Placental pericyte (primary cell): ENCODE data around the gene GAMT. TPM values are rescaled to one million over a fixed set of nuclear protein-coding genes. Genes with fewer than 3 reads are reported as not detected.

Experiments
- total RNA-seq: library from RNA; depleted of rRNA; stranded (reverse); fragments of >200 nt; gene quantifications from 2 replicates; pipeline ENCODE4 v1.2.3, GENCODE V29; 2012

GAMT gene
- 35.0 and 41.1 TPM in 2 replicates for total RNA-seq

GRCh38 chr19:1401138-1401888 is at the start of gene GAMT:
GAMT (minus strand) TSS chr19:1401542; CDS start chr19:1401476, 66 bp downstream.

DNA sequence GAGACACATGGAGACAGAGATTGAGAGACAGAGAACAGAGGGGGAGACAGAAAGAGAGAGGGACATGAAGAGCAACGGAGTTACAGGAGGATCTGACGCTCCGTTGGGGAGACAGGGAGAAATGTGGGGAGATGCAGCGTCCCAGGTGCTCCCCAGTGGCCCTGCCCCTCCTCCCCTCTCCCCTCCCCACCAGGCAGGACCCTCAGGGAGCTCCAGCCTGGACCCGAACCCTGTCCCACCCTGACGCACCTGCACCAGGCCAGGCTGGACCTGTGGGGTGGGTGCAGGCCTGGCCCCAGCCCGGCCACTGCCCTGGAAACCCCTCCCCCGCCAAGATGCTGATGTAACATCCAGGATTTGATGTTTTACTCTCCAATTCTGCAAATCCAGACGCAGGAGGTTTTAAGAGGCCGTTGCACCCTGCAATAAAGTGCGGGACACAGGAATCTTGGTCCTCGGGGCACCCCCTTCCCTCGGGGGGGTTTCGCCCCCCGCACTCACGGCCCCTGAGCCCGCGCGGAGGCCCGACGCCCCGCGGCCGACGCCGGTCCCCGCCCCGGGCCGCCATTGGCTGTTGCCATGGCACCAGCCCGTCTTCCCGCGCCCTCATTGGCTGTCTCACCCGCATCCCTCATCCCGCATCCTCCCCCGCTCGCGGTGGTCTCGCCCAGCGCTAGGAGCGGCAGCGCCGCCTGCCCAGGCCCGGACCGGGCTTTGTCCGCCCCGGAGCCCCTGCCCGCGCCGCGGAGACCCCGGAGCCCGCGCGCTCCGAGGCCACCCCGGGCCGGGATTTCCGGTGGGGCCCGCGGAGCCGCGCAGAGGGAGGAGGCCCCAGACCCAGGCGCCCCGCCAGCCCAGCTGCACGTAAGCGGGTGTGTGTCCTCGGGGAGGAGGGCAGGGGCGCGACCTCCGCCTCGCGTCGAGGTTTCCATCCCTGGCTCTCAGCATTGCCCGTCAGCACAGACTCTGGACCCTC is 48.4 kb upstream of the GAMT start, which contains the start of gene APC2:
TSS of gene APC2 (plus strand) at position 655 of the 976 bp plus-strand sequence. CDS start 2,881 bp downstream, outside the sequence.

DNA sequence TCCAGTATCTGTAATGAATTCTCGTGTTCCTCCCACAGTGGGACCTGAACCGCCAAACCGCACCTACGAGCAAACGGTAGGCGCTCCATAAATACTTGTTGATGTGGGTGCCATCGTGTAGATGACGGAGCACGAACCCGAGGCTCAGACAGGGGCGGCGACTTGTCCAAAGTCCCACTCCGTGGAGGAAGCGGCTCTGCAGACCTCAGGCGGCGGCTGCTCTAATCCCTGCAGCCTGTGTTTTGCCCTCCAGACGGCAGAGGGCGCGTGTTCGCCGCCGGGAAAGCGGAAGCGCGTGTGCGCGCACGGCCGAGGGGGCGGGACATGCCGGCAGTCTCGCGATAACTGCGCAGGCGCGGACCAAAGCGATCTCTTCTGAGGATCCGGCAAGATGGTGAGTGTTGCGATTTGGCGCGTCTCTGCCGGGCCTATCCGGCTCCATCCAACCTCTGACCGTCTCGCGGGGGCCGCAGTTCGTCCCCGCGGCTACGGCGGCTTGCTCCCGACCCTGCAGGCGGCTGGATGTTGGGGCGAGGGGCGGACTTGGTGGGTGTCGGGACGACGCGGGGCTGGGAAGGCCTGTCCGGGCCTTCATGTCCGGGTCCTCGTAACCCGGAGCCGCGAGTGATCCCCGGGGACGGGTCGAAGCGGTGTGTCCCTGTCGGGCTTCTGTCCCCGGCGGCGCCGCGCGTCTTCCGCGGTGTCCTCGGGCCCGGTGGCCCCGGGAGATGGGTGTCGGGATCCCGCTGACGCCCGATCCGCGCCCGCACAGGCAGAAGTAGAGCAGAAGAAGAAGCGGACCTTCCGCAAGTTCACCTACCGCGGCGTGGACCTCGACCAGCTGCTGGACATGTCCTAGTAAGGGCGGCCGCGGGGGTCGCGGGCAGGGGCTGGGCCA is 36.9 kb upstream of the GAMT start, which contains the start of gene RPS15:
TSS of gene RPS15 (plus strand) at position 362 of the 898 bp plus-strand sequence. CDS start at position 392, 30 bp downstream.

DNA sequence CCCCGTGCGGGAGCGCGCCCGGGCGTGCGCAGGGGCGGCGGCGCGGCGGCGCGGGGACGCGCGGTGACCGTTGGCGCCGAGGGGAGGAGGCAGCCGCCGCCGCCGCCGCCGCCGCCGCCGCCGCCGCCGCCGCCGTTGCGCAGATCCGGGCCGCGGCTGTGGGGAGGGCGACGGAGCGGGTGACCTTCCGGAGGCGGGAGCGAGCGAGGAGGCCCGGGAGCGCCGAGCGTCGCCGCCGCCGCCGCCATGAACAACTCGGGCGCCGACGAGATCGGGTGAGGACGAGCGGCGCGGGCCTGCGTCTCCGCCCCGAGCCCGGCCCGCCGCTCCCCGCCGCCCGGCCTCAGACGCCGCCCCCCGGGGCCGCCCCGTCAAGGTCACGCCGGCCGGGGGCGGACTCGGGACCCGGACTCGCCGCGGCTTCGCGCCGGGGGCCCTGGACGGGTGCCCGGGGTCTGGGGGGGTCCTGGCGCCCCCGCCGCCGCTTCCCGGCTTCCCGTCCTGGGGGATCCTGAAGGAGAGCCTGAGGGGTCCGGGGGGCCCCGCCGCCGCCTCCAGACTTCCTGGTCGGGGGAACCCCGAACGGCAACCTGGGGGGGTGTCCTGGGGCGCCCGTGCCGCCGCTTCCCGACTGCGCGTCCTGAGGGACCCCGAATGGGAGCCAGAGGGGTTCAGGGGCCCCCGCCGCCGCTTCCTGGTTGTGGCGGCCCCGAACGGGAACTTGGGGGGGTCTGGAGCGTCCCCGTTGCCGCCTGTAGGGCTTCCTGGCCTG is 6.4 kb upstream of the GAMT start, which contains the start of gene DAZAP1:
TSS of gene DAZAP1 (plus strand) at position 59 of the 772 bp plus-strand sequence. CDS start at position 247, 188 bp downstream.

DNA sequence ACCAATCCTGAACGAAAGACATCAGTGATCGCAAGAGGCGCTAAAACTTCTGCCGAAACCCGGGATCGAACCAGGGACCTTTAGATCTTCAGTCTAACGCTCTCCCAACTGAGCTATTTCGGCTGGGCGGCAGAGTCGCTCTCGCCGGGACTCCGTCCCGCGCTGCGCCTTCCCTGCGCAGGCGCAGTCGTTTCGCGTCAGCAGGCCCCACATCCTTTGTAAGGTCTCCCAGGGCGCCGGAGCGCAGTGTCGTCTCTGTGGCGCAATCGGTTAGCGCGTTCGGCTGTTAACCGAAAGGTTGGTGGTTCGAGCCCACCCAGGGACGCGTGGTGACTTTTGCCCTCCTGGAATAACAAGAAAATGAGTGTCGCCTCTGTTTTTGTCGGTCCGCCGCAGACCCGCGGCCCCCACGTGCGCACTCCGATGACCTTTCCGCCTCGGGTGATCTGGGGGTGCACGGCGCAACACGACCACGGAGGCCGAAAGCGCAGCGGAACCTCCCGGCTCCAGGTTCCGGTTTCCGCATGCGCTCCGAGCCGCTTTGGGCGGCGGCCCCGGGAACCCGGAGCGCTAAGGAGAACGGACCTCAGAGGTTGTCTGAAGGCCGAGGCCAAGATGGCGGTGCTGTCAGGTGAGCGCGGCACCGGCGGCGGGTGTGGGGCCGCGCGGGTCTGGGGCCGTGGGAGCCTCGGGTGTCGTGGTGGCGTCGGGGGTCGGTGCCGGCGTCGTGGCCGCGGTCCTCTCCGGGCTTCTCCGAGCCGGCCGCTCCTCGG is 17.8 kb downstream of the GAMT start, which contains the start of gene NDUFS7:
TSS of gene NDUFS7 (plus strand) at position 596 of the 773 bp plus-strand sequence. CDS start at position 616, 20 bp downstream.

Other genes starting within 250 kb of the GAMT start
- gene SBNO2, start 227.3 kb downstream of the GAMT start, total RNA-seq = 58.4 and 77.7 TPM in 2 replicates
- 107 and 110 TPM in 2 replicates for gene STK11, start 195.8 kb downstream of the GAMT start, total RNA-seq
- 5.7 and 6.8 TPM in 2 replicates for gene CBARP, start 163.5 kb downstream of the GAMT start, total RNA-seq
- gene ATP5F1D, start 159.8 kb downstream of the GAMT start, total RNA-seq = 17.2 and 25.2 TPM in 2 replicates
- 28.2 TPM in 2 replicates for gene MIDN, start 153.0 kb downstream of the GAMT start, total RNA-seq
- gene CIRBP, start 132.2 kb downstream of the GAMT start, total RNA-seq = 199 and 402 TPM in 2 replicates
- gene FAM174C, start 126.0 kb downstream of the GAMT start, total RNA-seq = 21.4 and 27.6 TPM in 2 replicates
- not detected in 2 replicates for gene EFNA2, start 115.7 kb downstream of the GAMT start, total RNA-seq
- gene NDUFS7, start 17.6 kb downstream of the GAMT start, total RNA-seq = 57.3 and 87.5 TPM in 2 replicates
- gene DAZAP1, start 6.0 kb upstream of the GAMT start, total RNA-seq = 43.3 and 77.6 TPM in 2 replicates
- gene RPS15, start 36.9 kb upstream of the GAMT start, total RNA-seq = 569 and 1,207 TPM in 2 replicates
- gene APC2, start 48.6 kb upstream of the GAMT start, total RNA-seq = 0.14 and 0.22 TPM in 2 replicates
- gene C19orf25, start 77.7 kb upstream of the GAMT start, total RNA-seq = 26.9 and 31.6 TPM in 2 replicates
- gene PCSK4, start 88.8 kb upstream of the GAMT start, total RNA-seq = 0.57 and 3.5 TPM in 2 replicates
- 1.1 TPM in 2 replicates for gene REEP6, start 89.6 kb upstream of the GAMT start, total RNA-seq
- 6.3 and 10.7 TPM in 2 replicates for gene ADAMTSL5, start 111.5 kb upstream of the GAMT start, total RNA-seq
- not detected in 2 replicates for gene PLK5, start 122.5 kb upstream of the GAMT start, total RNA-seq
- 23.2 and 98.2 TPM in 2 replicates for gene MEX3D, start 166.8 kb upstream of the GAMT start, total RNA-seq
- gene MBD3, start 191.3 kb upstream of the GAMT start, total RNA-seq = 80.5 and 134 TPM in 2 replicates
- gene UQCR11, start 203.9 kb upstream of the GAMT start, total RNA-seq = 30.6 TPM in 2 replicates